ENCODE results near the gene GSK3B. TPM values are rescaled to one million over a fixed set of nuclear protein-coding genes. Genes with fewer than 3 reads are reported as not detected.
"Not testable (repeated sequence)": the region's sequence is repeated elsewhere in the genome, so short reads cannot be mapped to it uniquely, and the experiment has no call there.

Gene GSK3B
- total RNA-seq, 1 experiment from 2014 or later: 50.0 TPM

DNA sequence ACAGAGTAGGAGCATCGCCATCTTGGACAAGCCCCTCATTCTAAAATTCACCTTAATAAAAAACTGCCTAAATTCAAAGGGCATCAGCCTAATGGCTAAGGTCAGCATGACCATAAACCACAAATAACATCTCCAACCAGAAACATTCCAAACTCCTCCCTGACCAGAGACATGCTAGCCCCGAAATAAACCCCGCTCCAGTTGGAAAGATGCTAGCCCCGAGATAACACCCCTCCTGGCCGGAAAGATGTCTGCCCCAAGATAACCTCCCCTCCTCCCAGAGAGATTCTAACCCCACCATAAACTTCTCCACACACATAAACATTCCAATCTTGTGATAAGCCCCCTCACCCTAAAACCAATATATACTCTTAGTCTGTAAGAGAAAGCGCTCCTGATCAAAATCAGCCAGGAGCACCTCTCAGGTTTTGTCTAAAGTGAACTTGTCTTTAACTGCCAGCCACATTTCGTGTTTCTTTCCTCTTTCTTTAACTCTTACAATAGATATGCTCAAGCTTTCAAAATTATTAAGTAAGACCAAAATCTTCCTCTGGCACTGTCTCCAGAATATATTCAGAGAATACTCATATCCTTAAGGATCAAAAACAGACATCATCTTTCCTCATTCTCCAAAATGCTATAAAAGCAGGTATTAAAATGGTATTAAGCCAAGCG, 104.1 kb downstream of the GSK3B start:
- Histone ChIP-seq H3K36me3 (ENCODE audit: control insufficient read depth in 1 of 2, insufficient read depth in 2 of 2, low read length in 2 of 2) (no peaks in the 10 kb centered on the region), H3K4me2 (ENCODE audit: low read length) (no peak overlapping the region), H3K27me3 (ENCODE audit: insufficient read depth, low read length) (no peaks in the 10 kb centered on the region), H4K20me1 (ENCODE audit: insufficient read depth) (peaks cover 9% of the 10 kb centered on the region; the same call in 1 of the 2 replicates), H3K9ac (ENCODE audit: low read length) (no peak overlapping the region), H3K79me2 (ENCODE audit: insufficient read depth, low read length) (peaks cover 80% of the 10 kb centered on the region), H3K9me3 (ENCODE audit: control insufficient read depth in 1 of 2, insufficient read depth in 1 of 2, low read depth in 1 of 2, low read length in 2 of 2) (no peaks in the 10 kb centered on the region), H2AFZ (ENCODE audit: low read depth, low read length, poor library complexity, severe bottlenecking) (no peak overlapping the region), H3K27ac (ENCODE audit: low read depth, low read length) (no peak overlapping the region), H3K4me3 (replicated peaks in 1 of 2; ENCODE audit: low read depth in 1 of 2, low read length in 2 of 2) (no peak overlapping the region), H3K9me2 (ENCODE audit: insufficient read depth) (no peaks in the 10 kb centered on the region), H3K4me1 (ENCODE audit: control insufficient read depth in 1 of 2, insufficient read depth in 2 of 2, low read length in 2 of 2) (no peaks in the 10 kb centered on the region)
- POLR2A ChIA-PET: no interaction called here
- intact Hi-C loops (cut with micrococcal nuclease): loop anchor here (10.0 kb wide), 1 partner anchor 55 kb away; no protein-coding TSS in a partner anchor
- BruUV-seq (replicated peaks): no TSS peak
- ATAC-seq (no peak), DNase-seq (ENCODE audit: low read depth, low spot score) (no peak)
- CTCF ChIA-PET: no interaction called here
- RAD21 ChIA-PET (ENCODE audit: low non-redundant PET in 1 of 2, low total read pairs in 2 of 2, uncharacterized antibody in 2 of 2, unreplicated experiment in 2 of 2): no interaction called here
- TF ChIP-seq FOSL1 (IDR thresholded peaks at IDR 0.05; ENCODE audit: low read depth): no peak
- no peak for TF ChIP-seq TCF7L2 (IDR thresholded peaks at IDR 0.05; ENCODE audit: borderline replicate concordance, extremely low read depth, insufficient read depth, insufficient read length)
- no peak for TF ChIP-seq ZNF274 (IDR thresholded peaks at IDR 0.05; ENCODE audit: low read depth, low read length)
- no peak for TF ChIP-seq SP1 (IDR thresholded peaks at IDR 0.05; ENCODE audit: low read depth)
- no peak for TF ChIP-seq EGR1 (IDR thresholded peaks at IDR 0.05; ENCODE audit: low read depth)
- TF ChIP-seq, protein P1, sequence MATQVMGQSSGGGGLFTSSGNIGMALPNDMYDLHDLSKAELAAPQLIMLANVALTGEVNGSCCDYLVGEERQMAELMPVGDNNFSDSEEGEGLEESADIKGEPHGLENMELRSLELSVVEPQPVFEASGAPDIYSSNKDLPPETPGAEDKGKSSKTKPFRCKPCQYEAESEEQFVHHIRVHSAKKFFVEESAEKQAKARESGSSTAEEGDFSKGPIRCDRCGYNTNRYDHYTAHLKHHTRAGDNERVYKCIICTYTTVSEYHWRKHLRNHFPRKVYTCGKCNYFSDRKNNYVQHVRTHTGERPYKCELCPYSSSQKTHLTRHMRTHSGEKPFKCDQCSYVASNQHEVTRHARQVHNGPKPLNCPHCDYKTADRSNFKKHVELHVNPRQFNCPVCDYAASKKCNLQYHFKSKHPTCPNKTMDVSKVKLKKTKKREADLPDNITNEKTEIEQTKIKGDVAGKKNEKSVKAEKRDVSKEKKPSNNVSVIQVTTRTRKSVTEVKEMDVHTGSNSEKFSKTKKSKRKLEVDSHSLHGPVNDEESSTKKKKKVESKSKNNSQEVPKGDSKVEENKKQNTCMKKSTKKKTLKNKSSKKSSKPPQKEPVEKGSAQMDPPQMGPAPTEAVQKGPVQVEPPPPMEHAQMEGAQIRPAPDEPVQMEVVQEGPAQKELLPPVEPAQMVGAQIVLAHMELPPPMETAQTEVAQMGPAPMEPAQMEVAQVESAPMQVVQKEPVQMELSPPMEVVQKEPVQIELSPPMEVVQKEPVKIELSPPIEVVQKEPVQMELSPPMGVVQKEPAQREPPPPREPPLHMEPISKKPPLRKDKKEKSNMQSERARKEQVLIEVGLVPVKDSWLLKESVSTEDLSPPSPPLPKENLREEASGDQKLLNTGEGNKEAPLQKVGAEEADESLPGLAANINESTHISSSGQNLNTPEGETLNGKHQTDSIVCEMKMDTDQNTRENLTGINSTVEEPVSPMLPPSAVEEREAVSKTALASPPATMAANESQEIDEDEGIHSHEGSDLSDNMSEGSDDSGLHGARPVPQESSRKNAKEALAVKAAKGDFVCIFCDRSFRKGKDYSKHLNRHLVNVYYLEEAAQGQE (IDR thresholded peaks at IDR 0.05; ENCODE audit: low read depth): no peak
- no peak for TF ChIP-seq ELF1 (IDR thresholded peaks at IDR 0.05; ENCODE audit: borderline replicate concordance, low read depth)
- TF ChIP-seq POLR2AphosphoS5 (IDR thresholded peaks at IDR 0.05; ENCODE audit: low read depth, low read length): no peak
- TF ChIP-seq, protein P2, sequence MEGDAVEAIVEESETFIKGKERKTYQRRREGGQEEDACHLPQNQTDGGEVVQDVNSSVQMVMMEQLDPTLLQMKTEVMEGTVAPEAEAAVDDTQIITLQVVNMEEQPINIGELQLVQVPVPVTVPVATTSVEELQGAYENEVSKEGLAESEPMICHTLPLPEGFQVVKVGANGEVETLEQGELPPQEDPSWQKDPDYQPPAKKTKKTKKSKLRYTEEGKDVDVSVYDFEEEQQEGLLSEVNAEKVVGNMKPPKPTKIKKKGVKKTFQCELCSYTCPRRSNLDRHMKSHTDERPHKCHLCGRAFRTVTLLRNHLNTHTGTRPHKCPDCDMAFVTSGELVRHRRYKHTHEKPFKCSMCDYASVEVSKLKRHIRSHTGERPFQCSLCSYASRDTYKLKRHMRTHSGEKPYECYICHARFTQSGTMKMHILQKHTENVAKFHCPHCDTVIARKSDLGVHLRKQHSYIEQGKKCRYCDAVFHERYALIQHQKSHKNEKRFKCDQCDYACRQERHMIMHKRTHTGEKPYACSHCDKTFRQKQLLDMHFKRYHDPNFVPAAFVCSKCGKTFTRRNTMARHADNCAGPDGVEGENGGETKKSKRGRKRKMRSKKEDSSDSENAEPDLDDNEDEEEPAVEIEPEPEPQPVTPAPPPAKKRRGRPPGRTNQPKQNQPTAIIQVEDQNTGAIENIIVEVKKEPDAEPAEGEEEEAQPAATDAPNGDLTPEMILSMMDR (IDR thresholded peaks at IDR 0.05 in 2 of 3, conservative IDR thresholded peaks at IDR 0.05 in 1 of 3; ENCODE audit: borderline replicate concordance in 1 of 3, insufficient read depth in 1 of 3, low read depth in 2 of 3, low read length in 2 of 3): no peak
- no peak for TF ChIP-seq JUND (IDR thresholded peaks at IDR 0.05)
- no peak for TF ChIP-seq RAD21 (IDR thresholded peaks at IDR 0.05; ENCODE audit: low read depth)
- TF ChIP-seq, protein P3, sequence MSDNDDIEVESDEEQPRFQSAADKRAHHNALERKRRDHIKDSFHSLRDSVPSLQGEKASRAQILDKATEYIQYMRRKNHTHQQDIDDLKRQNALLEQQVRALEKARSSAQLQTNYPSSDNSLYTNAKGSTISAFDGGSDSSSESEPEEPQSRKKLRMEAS (IDR thresholded peaks at IDR 0.05): no peak

DNA sequence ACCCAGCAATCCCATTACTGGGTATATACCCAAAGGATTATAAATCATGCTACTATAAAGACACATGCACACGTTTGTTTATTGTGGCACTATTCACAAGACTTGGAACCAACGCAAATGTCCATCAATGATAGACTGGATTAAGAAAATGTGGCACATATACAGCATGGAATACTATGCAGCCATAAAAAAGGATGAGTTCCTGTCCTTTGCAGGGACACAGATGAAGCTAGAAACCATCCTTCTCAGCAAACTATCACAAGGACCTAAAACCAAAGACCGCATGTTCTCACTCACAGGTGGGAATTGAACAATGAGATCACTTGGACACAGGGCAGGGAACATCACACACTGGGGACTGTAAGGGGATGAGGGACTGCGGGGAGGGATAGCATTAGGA, 107.4 kb downstream of the GSK3B start:
- H3K9me2 ChIP-seq (ENCODE audit: insufficient read depth); H4K20me1 ChIP-seq (ENCODE audit: insufficient read depth); ATAC-seq; H3K4me2 ChIP-seq (ENCODE audit: low read length); H2AFZ ChIP-seq (ENCODE audit: low read depth, low read length, poor library complexity, severe bottlenecking); H3K4me1 ChIP-seq (ENCODE audit: control insufficient read depth in 1 of 2, insufficient read depth in 2 of 2, low read length in 2 of 2); H3K27me3 ChIP-seq (ENCODE audit: insufficient read depth, low read length); H3K9me3 ChIP-seq (ENCODE audit: control insufficient read depth in 1 of 2, insufficient read depth in 1 of 2, low read depth in 1 of 2, low read length in 2 of 2); H3K36me3 ChIP-seq (ENCODE audit: control insufficient read depth in 1 of 2, insufficient read depth in 2 of 2, low read length in 2 of 2); intact Hi-C loops (cut with micrococcal nuclease); RAD21 ChIA-PET (ENCODE audit: low non-redundant PET in 1 of 2, low total read pairs in 2 of 2, uncharacterized antibody in 2 of 2, unreplicated experiment in 2 of 2); BruUV-seq (replicated peaks); CTCF ChIA-PET; H3K4me3 ChIP-seq (replicated peaks in 1 of 2; ENCODE audit: low read depth in 1 of 2, low read length in 2 of 2); H3K9ac ChIP-seq (ENCODE audit: low read length); DNase-seq (ENCODE audit: low read depth, low spot score); H3K27ac ChIP-seq (ENCODE audit: low read depth, low read length); POLR2A ChIA-PET: not testable (repeated sequence)
- H3K79me2 ChIP-seq (ENCODE audit: insufficient read depth, low read length): peaks cover 54% of the 10 kb centered on the region

Measured in HCT116 (cell line).